SU-DHL-6 (cell line): ENCODE results near the gene CABLES2.

ENCODE experiments used
- EZH2phosphoT487 ChIP-seq: fragments of 200-600 bp; sonication (generic), shearing (Covaris generic); conservative IDR thresholded peaks from 2 replicates; pipeline ENCODE4 v1.6.1; 2018; ENCODE audit warnings: mild to moderate bottlenecking, antibody characterized with exemption, low read length, moderate library complexity, mixed read lengths
- TF ChIP-seq, protein P1 (sequence below): fragments of 200-600 bp; sonication (generic); IDR thresholded peaks from one replicate; pipeline ENCODE4 v1.5.1; 2017; ENCODE audit warnings: antibody characterized with exemption, mild to moderate bottlenecking, low read length, moderate library complexity; ENCODE audit not compliant: insufficient read depth, poor library complexity, severe bottlenecking

GRCh38 chr20:62352402-62353288 is 54.4 kb downstream of the CABLES2 start:
- TF ChIP-seq, protein P1, sequence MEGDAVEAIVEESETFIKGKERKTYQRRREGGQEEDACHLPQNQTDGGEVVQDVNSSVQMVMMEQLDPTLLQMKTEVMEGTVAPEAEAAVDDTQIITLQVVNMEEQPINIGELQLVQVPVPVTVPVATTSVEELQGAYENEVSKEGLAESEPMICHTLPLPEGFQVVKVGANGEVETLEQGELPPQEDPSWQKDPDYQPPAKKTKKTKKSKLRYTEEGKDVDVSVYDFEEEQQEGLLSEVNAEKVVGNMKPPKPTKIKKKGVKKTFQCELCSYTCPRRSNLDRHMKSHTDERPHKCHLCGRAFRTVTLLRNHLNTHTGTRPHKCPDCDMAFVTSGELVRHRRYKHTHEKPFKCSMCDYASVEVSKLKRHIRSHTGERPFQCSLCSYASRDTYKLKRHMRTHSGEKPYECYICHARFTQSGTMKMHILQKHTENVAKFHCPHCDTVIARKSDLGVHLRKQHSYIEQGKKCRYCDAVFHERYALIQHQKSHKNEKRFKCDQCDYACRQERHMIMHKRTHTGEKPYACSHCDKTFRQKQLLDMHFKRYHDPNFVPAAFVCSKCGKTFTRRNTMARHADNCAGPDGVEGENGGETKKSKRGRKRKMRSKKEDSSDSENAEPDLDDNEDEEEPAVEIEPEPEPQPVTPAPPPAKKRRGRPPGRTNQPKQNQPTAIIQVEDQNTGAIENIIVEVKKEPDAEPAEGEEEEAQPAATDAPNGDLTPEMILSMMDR: no peak
- TF ChIP-seq EZH2phosphoT487: no peak
